OCI-LY1 (cell line): ENCODE results near the gene BNIP1.

Source experiments
- CTCF ChIP-seq: fragments of 200-600 bp; sonication (generic), shearing (Covaris generic); IDR thresholded peaks from 2 replicates; pipeline ENCODE4 v1.5.1; 2017; ENCODE audit warnings: mild to moderate bottlenecking, antibody characterized with exemption, low read length, moderate library complexity, mixed read lengths
- EZH2 ChIP-seq: fragments of 200-600 bp; sonication (generic), shearing (Covaris generic); IDR thresholded peaks from 2 replicates; pipeline ENCODE4 v1.8.0; 2017; ENCODE audit warnings: borderline replicate concordance, mixed run types, mild to moderate bottlenecking, antibody characterized with exemption, low read length, moderate library complexity, mixed read lengths

GRCh38 chr5:173114536-173114935 is 29.8 kb upstream of the BNIP1 start:
- TF ChIP-seq CTCF = no peak
- TF ChIP-seq EZH2 = no peak
